ENCODE measurements around the gene PLXNA4. TPM values are rescaled to one million over a fixed set of nuclear protein-coding genes. Genes with fewer than 3 reads are reported as not detected.

The PLXNA4 gene
- total RNA-seq, 1 experiment from 2014 or later = 0.10 TPM

GRCh38 chr7:132491391-132491945 lies 84.8 kb downstream of the PLXNA4 start:
- Histone ChIP-seq H3K27me3 (ENCODE audit: control insufficient read depth, insufficient read depth, low read length) (peaks cover 9% of the 10 kb centered on the region; the same call in 1 of the 2 replicates), H3K4me3 (ENCODE audit: low read depth in 2 of 2, low read length in 2 of 2) (no peak overlapping the region), H3K4me1 (ENCODE audit: control insufficient read depth, insufficient read depth, low read length) (no peaks in the 10 kb centered on the region), H3K9me3 (ENCODE audit: control insufficient read depth, insufficient read depth, low read depth, low read length) (no peaks in the 10 kb centered on the region), H3K27ac (ENCODE audit: low read length) (no peak overlapping the region), H3K36me3 (ENCODE audit: control insufficient read depth, insufficient read depth, low read length) (no peaks in the 10 kb centered on the region)
- intact Hi-C loops (cut with micrococcal nuclease; ENCODE audit: unreplicated experiment) (no loop called here), in situ Hi-C loops (cut with HindIII; ENCODE audit: low pct_unique_long_range_greater_than_20kb, low sequenced_read_pairs) (no loop called here)
- no peak for DNase-seq (ENCODE audit: low read depth, low spot score)
- no TSS peak for BruUV-seq (replicated peaks)
- ChIA-PET CTCF (no interaction called here), POLR2A (no interaction called here)
- TF ChIP-seq SIN3A (IDR thresholded peaks at IDR 0.05; ENCODE audit: borderline replicate concordance, insufficient read depth, low read depth, low read length) = no peak
- TF ChIP-seq REST (IDR thresholded peaks at IDR 0.05; ENCODE audit: insufficient read depth in 1 of 2, low read depth in 2 of 2, low read length in 1 of 2) = no peak
- no peak for TF ChIP-seq POLR2AphosphoS5 (IDR thresholded peaks at IDR 0.05; ENCODE audit: low read depth, low read length)
- TF ChIP-seq TCF7L2 (IDR thresholded peaks at IDR 0.05; ENCODE audit: low read depth, low read length) = no peak
- TF ChIP-seq CTCF (IDR thresholded peaks at IDR 0.05) = no peak
- ATAC-seq = no peak

GRCh38 chr7:132490474-132490873 lies 85.8 kb downstream of the PLXNA4 start:
- Histone ChIP-seq H3K4me3 (ENCODE audit: low read depth in 2 of 2, low read length in 2 of 2) (no peak overlapping the region), H3K9me3 (ENCODE audit: control insufficient read depth, insufficient read depth, low read depth, low read length) (no peaks in the 10 kb centered on the region), H3K36me3 (ENCODE audit: control insufficient read depth, insufficient read depth, low read length) (no peaks in the 10 kb centered on the region), H3K27ac (ENCODE audit: low read length) (no peak overlapping the region), H3K27me3 (ENCODE audit: control insufficient read depth, insufficient read depth, low read length) (peaks cover 9% of the 10 kb centered on the region; the same call in 1 of the 2 replicates), H3K4me1 (ENCODE audit: control insufficient read depth, insufficient read depth, low read length) (no peaks in the 10 kb centered on the region)
- POLR2A ChIA-PET = no interaction called here
- ATAC-seq (no peak), DNase-seq (ENCODE audit: low read depth, low spot score) (no peak)
- in situ Hi-C loops (cut with HindIII; ENCODE audit: low pct_unique_long_range_greater_than_20kb, low sequenced_read_pairs) = no loop called here
- CTCF ChIA-PET = no interaction called here
- BruUV-seq (replicated peaks) = no TSS peak
- no peak for TF ChIP-seq REST (IDR thresholded peaks at IDR 0.05; ENCODE audit: insufficient read depth in 1 of 2, low read depth in 2 of 2, low read length in 1 of 2)
- no peak for TF ChIP-seq SIN3A (IDR thresholded peaks at IDR 0.05; ENCODE audit: borderline replicate concordance, insufficient read depth, low read depth, low read length)
- no peak for TF ChIP-seq POLR2AphosphoS5 (IDR thresholded peaks at IDR 0.05; ENCODE audit: low read depth, low read length)
- TF ChIP-seq TCF7L2 (IDR thresholded peaks at IDR 0.05; ENCODE audit: low read depth, low read length) = no peak
- no peak for TF ChIP-seq CTCF (IDR thresholded peaks at IDR 0.05)
- intact Hi-C loops (cut with micrococcal nuclease; ENCODE audit: unreplicated experiment) = no loop called here

Measured in Panc1 (cell line).